SW 1271 (cell line): ENCODE measurements around the gene ZNF407.

Experiments
- DNase-seq, 2 experiments: peaks; one replicate each; lab custom pipeline; 2025; lab: John Stamatoyannopoulos, UW

The ZNF407 gene

DNA sequence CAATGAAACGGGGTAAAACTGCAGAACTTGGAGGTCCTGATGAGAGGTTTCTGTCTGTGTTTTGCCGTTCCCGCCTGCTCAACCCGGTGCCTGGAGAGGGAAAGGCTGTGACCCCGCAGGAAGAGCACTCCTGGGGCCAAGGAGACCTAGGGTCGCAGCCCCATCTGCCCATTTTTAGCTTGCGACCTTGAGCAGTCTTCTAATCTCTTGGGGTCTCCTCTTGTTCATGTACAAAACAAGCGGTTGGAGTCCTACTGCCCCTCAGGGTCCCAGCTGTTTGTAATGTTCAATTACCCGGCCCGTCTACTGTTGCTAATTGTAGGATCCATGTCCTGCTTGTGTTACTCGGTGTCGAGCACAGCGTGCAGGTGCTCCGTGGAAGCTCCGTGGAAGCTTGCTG lies 506.8 kb downstream of the ZNF407 start:
- no peak for DNase-seq

DNA sequence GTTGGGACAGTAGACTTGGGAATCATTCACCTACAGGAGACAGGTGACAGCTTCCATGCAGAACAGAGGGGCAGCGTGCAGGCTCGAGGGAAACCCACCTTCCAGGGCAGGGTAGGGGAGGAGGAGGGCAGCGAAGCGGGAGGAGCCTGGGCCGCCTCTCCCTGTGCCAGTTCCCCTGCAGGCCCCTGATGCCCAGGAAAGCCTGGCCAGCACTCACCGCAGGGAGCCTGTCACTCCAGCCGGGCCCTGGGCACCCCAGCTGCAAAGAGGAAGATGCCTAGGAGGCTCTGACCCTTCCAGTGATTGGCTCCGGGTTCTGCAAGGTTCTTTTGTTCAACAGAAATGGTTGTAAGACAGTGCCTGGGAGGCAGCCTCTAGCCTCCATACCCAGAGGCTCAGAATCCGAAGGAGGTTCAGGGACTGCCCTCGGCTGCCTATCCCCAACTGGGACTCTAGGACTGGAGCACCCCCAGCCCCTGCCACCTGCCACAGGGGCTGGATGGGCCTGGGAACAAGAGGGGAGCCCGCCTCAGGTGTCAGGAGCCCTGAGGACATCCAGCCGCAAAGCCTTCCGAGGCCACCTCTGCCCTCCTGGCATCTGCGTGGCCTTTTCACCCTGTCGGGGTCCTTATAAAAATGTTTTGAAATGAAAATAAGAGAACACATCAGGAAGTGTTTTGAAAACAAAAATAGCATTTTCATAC lies 508.0 kb downstream of the ZNF407 start:
- DNase-seq: no peak

DNA sequence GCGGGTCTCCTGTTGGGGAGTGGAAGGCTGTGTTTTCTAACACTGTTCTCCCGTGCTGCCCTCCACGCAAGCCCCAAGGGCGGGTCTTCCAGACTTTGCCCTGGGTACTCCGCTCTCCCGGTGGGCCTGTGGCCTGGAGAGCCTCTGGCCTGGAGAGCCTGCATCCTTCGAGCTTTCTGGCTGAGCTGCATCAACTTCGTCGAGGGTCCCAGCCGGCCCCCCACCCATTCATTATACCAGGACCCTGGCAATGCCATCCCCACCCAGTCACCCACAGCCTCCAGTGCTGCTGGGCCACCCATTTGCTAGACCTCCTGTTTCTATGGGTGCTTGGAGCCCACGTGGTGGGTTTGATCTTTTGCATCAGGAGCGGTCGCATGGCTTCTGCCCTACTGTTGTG lies 509.1 kb downstream of the ZNF407 start:
- DNase-seq: no peak

DNA sequence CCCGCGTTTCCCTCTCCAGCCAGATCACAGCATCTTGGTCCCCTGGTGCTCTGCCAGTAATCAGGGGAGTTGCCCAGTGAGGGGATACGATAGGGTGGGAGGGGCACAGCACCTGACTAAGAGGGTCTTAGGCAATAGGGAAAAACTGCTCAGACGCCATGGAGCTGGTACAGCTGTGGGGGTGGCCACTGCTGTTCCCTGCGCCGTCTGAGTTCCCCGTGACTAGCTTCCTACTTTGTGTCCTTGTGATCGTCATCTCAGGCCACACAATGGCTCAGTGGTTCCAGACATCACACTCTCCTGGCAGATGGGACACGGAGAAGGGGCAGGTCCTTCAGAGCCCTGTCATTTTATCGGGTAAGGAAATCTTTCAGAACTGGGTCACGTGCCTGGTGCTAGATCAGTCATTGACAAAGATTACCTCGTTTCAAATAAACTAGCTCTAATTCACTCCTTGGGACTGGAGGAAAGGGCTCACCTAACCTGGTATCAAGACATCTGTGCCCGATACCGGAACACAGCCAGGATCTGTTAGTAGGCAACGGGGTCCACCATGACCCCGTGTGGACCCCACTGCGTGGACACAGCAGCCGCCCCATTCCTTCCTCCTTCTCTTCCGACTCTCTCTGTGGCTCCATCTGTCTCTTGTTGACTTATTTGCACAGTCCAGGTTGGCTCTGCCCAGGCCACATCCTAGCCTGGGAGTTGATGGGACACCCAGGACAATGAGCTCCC lies 509.7 kb downstream of the ZNF407 start:
- no peak for DNase-seq

DNA sequence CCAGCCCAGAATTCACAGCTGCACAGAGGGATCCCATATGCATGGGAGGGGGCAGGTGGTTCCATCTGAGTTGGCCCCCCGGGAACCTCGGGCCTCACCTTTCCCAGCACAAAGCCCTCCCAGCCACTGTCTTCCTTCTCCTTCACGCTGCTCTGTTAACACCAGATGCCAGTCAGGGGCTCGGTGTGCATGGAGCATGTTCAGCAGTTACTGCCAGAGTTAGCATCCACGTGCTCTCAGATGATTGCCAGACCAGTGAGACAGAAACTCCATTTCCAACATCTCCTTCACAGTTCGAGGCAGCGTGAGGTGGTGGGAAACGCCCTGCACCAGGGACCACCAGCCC lies 510.2 kb downstream of the ZNF407 start:
- DNase-seq: no peak

DNA sequence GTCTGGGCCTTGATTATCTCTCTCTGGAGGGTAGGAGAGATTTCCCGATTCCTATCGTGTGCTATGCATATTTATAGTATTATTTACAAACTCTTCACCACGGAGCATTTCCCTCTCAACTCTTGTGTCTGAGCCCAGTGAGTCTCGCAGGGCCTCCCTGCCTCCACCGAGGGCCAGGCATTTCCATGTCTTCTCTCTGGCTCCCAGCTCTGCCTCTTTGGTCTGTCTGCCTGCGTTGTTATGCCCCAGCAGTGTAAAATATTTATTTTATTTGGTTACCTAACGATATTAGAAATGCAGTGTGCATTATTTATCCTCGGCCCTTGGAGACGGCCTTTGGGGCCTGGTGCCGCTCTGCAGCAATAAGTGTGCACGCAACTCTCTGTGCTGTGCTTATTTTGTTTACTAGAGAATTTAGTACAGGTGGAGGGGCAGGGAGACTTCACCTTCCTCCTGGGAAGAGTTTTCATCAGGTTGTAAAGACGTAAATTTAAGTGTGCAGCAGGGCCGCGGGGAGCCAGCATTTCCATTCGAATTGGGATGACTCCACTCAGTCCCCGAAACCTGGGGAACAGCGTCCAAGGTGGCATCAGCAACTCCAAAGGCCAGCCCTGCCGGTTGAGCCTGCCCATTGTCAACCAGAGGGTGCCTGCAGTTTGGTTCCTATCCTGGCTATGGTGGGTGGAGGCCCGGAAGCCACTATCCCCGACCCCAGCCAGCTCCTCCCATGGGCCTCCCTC lies 511.1 kb downstream of the ZNF407 start:
- no peak for DNase-seq

DNA sequence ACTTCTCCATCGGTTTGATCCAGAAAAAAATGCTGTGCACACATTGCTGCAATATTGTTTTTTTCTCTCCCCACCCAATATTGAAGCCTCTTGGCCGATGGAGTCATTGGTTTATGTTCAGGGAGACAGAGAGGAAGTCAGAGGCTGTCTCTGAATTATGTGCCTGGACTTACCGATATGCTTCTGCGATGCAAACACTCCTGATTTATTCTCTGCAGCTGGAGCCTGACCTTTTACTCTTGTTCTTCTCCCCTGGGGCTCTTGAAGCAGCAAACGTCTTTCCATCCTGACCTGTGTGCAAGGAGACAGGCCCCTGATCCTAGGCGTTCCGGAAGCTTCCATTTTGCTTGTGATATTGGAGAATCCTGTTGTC lies 511.6 kb downstream of the ZNF407 start:
- DNase-seq: no peak

DNA sequence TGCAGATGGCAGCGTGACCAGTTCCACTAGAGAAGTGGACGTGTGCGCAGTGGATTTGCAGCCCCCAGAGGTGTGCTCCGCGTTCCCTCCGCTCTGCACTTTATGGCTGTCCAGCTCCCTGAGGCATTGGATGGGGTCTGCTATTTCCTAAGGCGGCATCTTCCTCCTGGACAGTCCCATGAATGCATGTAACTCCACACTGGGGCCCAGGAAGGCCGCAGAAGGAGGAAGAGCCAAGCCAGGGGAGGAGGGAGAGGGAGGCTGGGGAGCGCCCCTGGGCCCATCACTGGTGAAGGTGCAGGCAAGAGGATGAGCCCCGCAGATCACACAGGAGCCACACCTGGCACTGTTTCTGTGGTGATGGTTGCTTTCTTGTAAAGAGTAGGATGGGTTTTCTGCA lies 512.1 kb downstream of the ZNF407 start:
- no peak for DNase-seq

DNA sequence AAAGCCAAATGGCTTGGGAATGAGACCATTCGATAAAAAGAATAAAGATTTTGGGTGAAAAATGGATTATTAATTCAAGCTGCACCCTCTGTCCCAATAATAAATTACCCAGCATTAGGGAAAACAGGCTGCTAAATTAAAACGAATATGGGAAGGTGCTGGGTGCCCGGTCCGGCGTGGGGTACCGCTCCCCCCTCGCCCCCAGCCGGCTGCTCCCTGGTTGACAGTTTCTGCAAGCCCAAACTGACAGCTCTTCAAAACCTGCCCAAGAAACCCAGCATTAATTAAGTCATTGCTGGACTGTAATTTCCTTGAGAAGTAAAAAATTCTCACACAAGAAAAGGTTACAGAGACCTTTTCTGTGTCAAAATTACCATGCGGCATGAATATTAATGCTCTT lies 512.6 kb downstream of the ZNF407 start:
- DNase-seq: no peak

DNA sequence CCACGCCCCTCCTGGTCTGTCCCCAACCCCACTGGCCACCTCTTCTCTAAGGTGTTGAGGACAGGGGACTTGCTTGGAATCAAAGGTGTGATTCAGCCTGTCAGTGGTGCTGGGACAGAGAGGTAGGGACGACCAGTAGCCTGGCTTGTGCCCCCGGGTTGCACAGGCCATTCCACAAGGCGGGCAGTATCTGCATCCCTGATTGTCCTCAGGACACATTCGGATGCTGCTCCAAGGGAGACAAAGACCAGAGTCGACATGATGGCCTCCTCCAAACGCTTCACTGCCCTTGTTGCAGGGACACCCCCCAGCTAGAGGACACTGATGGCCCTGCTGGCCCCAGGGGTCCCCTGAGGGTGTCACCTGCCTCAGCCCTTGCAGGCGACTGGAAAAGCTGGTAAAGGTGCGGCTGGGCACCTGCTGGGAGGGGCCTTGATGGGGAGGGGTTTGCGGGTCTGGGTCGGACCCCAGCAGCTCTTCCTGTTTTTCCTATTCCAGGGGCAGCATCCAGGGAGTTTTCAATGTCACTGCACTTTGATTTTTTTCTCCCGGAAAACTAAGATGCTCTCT lies 513.3 kb downstream of the ZNF407 start:
- DNase-seq: no peak

DNA sequence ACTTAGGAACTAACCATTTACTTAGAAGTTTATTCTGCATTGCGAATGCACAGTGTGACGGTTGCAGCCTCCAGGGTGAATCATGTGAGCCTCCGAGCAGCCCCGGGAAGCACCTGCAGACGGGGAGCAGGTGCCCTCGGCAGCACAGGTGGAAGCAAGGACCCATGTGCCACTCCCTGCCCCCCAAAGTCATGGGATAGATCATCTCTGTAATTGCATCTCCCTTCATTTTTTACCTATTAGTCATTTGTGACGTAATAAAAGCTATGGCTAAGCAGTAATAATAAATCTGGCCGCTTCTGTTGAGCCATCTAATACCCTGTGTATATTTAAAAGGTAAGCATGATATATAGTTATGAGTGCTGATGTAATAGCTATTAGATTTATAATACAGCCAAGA lies 514.1 kb downstream of the ZNF407 start:
- DNase-seq: no peak

DNA sequence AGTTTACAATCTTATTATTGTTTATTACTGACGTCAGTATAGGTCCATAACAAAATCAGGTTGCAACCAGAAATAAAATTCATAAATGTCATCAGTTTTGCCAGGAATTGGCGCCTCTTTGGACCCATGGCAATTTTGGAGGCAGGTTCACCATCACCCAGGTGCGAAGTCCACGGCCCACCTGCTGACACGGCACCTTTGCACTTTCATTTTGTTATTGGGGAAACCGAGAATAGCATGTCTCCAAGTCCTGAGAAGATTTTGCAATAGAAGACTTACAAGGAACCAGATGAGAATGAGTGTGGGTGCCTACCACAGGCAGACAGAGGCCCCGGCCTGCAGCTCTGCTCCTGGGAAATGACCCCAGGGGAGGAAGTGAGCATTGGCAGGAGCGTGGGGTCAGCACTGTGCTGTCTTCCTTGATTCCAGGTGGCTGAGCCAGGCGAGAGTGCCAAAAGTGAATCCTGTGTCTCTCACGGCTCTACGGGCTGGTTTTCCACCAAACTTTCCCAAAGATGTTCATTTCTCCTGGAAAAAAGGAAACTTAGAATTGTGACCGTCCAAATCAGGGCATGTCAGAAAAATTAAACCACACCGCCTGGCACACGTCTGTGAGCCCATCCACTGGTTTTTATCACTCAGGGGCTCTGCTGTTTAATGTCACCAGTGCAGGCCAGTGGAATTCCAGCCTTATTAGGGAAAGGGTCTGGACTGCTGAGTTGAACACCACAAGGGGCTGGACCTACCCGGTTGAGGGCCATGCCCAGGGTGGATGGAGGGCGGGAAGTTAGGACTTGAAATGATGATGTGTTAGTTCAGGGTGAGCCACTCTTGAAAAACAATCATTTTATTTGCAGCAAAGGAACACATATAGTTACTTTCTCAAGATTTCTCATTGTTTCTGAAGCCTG lies 514.8 kb downstream of the ZNF407 start:
- DNase-seq: no peak

DNA sequence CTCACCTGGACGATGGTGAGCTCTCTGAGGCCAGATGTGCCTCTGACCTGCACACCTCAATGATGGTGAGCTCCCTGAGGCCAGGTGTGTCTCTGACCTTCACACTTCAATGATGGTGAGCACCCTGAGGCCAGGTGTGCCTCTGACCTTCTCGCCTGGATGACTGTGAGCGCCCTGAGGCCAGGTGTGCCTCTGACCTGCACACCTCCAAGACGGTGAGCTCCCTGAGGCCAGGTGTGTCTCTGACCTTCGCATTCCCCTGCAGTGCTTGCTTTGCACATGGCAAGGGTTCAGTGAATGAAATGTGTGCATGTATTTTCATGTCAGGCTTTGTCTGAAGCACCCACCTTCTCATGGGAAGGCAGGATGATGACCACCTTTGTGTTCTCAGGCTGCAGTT lies 515.8 kb downstream of the ZNF407 start:
- no peak for DNase-seq

DNA sequence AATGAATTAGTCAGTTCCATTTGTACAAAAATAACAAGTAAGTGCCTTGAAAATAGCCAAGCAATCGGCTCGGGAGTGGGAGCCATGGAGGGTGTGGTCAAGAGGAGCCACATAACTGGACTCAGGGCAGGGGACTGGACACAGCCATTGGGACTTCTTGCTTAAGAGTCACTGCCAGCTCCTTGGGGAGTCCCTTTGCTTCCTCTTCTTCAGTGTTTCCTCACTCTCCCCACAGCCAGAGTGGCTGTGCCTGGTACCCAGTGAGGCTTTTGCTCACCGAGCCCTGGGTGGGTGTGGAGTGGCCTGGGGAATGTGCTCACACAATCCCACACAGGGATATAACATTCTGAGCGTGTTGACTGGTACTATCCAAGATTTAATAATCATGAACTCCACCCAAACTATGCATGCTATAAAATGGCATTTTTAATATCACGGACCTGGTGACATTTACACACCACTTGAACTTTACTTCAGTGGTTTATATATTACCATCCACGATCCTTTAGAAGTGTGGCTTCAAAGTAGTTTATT lies 516.6 kb downstream of the ZNF407 start:
- no peak for DNase-seq
